Choroid plexus epithelial cell (primary cell): Measurements from ENCODE around the gene PNMA1.

Experiments
- DNase-seq: peaks from one replicate; pipeline ENCODE4 v3.0.0-alpha.2; 2010; ENCODE audit warnings: low read depth
- H3K4me3 ChIP-seq: 2 replicates; pipeline ENCODE4 v1.5.1; 2011; ENCODE audit warnings: low read depth, mild to moderate bottlenecking, control low read depth, low read length, moderate library complexity
- CTCF ChIP-seq: conservative IDR thresholded peaks from 2 replicates; pipeline ENCODE4 v1.5.1; 2011; ENCODE audit warnings: low read depth, mild to moderate bottlenecking, control low read depth, inconsistent platforms, low read length, moderate library complexity

The PNMA1 gene

GRCh38 chr14:73754911-73755360 lies 40.8 kb upstream of the PNMA1 start:
- H3K4me3 ChIP-seq = peak overlapping the region; percentile 17
- peak; percentile 54 for DNase-seq
- no peak for TF ChIP-seq CTCF

DNA sequence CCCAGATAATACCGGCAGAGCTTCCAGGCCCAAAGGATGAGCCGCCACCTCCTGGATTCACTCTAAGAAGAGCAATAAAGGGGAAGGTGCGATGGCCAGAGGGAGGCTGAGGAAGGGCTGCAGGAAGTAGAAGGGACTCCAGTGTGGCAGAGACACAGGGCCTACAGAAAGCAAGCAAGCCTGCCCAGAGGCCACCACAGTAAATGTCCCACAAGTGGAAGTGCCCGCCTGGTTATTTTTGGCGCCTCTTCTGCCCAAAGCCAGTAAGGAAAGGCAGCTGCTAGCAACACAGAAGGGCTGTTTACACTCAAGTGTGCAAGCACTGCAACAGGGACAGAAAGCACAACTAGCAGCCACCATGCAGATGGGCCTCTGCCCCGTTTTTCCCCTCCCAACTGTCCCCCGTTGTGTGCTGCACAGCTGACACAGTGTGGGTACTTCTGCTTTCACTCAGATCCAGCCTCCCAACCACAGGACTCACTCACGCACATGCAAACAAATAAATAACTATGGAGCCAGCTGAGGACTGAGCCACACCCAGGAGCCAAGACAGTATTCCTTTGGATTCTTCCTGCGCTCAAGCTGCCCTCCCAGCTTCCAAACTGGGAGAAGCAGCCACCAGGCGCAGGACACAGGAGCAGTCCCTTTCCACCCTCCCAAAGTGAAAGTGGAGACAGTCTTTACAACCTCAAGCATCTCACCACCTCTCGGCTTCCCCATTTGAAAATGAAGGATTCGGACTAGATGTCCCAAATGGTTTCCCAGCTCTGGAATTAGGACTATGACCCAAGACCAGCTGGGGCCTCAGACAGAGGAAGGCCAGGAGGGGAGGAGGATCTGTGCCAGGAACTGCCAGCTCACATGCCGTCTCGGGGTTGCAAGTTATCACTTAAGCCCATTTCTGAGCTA lies 40.0 kb upstream of the PNMA1 start:
- DNase-seq = no peak

GRCh38 chr14:73753124-73753886 lies 39.1 kb upstream of the PNMA1 start:
- no peak overlapping the region for H3K4me3 ChIP-seq
- TF ChIP-seq CTCF = no peak
- no peak for DNase-seq

More for the DNA sequence above, 40.0 kb upstream of the PNMA1 start:
- H3K4me3 ChIP-seq = peak overlapping the region; percentile 14
- TF ChIP-seq CTCF = no peak

- peak; percentile 60 for TF ChIP-seq CTCF
- peak; percentile 67 for DNase-seq
- H3K4me3 ChIP-seq = no peak overlapping the region
These were observed 38.3 kb upstream of the PNMA1 start for GRCh38 chr14:73752297-73752992.

GRCh38 chr14:73751157-73751691 lies 37.0 kb upstream of the PNMA1 start:
- TF ChIP-seq CTCF = no peak
- no peak overlapping the region for H3K4me3 ChIP-seq
- DNase-seq = no peak

DNA sequence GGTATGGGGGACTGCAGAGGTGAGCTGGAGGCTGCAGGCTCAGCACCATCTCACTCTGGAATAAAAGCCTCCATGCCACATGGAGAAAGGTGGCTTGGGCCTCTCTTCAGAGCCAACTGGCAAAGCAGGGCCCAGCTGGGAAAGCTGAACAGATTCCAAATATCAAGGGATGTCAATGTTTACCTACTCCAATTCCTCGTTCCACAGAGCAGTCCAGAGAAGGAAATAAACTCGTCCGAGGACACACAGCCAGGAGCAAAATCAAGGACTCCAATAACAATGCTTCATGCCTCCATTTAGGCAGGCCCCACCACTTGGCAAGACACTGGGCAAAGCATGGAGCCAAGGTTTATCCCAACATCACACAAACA lies 36.3 kb upstream of the PNMA1 start:
- no peak for TF ChIP-seq CTCF
- no peak overlapping the region for H3K4me3 ChIP-seq
- no peak for DNase-seq
